Neural cell (in vitro differentiated cells): ENCODE data around the gene CACNG8. TPM values are rescaled to one million over a fixed set of nuclear protein-coding genes. Genes with fewer than 3 reads are reported as not detected.

Experiments
- H2AFZ ChIP-seq: fragments of 200-600, 300-800 bp; sonication (generic), shearing (Covaris generic); 2 replicates; pipeline ENCODE4 v1.6.0; 2014; ENCODE audit warnings: low read depth, mild to moderate bottlenecking, antibody characterized with exemption, low read length, moderate library complexity
- H3F3A ChIP-seq: fragments of 200-600 bp; shearing (Covaris generic); 2 replicates; pipeline ENCODE4 v1.6.1; 2016; ENCODE audit warnings: mild to moderate bottlenecking, moderate library complexity, mixed read lengths, antibody characterized with exemption, low read length; ENCODE audit not compliant: insufficient read depth, poor library complexity, severe bottlenecking
- H3K27ac ChIP-seq: fragments of 200-600, 300-800 bp; sonication (generic), shearing (Covaris generic); 2 replicates; pipeline ENCODE4 v1.5.1; 2014; ENCODE audit warnings: mild to moderate bottlenecking, low read length, moderate library complexity
- H3K27me3 ChIP-seq: fragments of 300-800, 200-600 bp; sonication (generic), shearing (Covaris generic); 2 replicates; pipeline ENCODE4 v1.6.0; 2014; ENCODE audit warnings: mild to moderate bottlenecking, low read depth, low read length, moderate library complexity; ENCODE audit not compliant: insufficient read depth
- H3K36me3 ChIP-seq: fragments of 300-800, 200-600 bp; sonication (generic), shearing (Covaris generic); 2 replicates; pipeline ENCODE4 v1.5.1; 2014; ENCODE audit warnings: mild to moderate bottlenecking, antibody characterized with exemption, low read length, moderate library complexity; ENCODE audit not compliant: insufficient read depth
- H3K4me2 ChIP-seq: fragments of 300-800, 200-600 bp; sonication (generic), shearing (Covaris generic); 2 replicates; pipeline ENCODE4 v1.6.0; 2014; ENCODE audit warnings: mild to moderate bottlenecking, low read length
- H3K4me3 ChIP-seq: fragments of 300-800, 200-600 bp; sonication (generic), shearing (Covaris generic); 2 replicates; pipeline ENCODE4 v1.5.1; 2014; ENCODE audit warnings: mild to moderate bottlenecking, low read length, moderate library complexity
- H3K79me2 ChIP-seq: fragments of 200-600 bp; shearing (Covaris generic); replicated peaks from 2 replicates; pipeline ENCODE4 v1.6.0; 2014; ENCODE audit warnings: mild to moderate bottlenecking, low read length, moderate library complexity; ENCODE audit not compliant: insufficient read depth
- H3K9ac ChIP-seq: fragments of 300-800, 200-600 bp; sonication (generic), shearing (Covaris generic); 2 replicates; pipeline ENCODE4 v1.6.1; 2016; ENCODE audit warnings: mild to moderate bottlenecking, low read length, mixed read lengths
- H3K9me2 ChIP-seq: fragments of 200-600 bp; shearing (Covaris generic); 2 replicates; pipeline ENCODE4 v1.6.1; 2016; ENCODE audit warnings: mild to moderate bottlenecking, low read length, mixed read lengths; ENCODE audit not compliant: insufficient read depth
- H3K9me3 ChIP-seq: fragments of 200-600, 300-800 bp; sonication (generic), shearing (Covaris generic); 2 replicates; pipeline ENCODE4 v1.6.1; 2016; ENCODE audit warnings: mild to moderate bottlenecking, mixed run types, low read length, moderate library complexity, mixed read lengths
- H4K20me1 ChIP-seq: fragments of 200-600 bp; shearing (Covaris generic); 2 replicates; pipeline ENCODE4 v1.6.1; 2016; ENCODE audit warnings: mild to moderate bottlenecking, mixed run types; ENCODE audit not compliant: insufficient read depth
- EP300 ChIP-seq: fragments of 450-650 bp; conservative IDR thresholded peaks from 2 replicates; pipeline ENCODE4 v1.6.1; 2014; ENCODE audit warnings: antibody characterized with exemption, mild to moderate bottlenecking, moderate library complexity; ENCODE audit not compliant: poor library complexity, severe bottlenecking
- EZH2 ChIP-seq: fragments of 200-600, 300-800 bp; shearing (Covaris generic), sonication (generic); IDR thresholded peaks from 2 replicates; pipeline ENCODE4 v1.6.1; 2014; ENCODE audit warnings: antibody characterized with exemption, low read length, borderline replicate concordance, mild to moderate bottlenecking; ENCODE audit not compliant: insufficient read depth, poor library complexity, severe bottlenecking
- MXI1 ChIP-seq: fragments of 450-650 bp; conservative IDR thresholded peaks from 2 replicates; pipeline ENCODE4 v1.6.1; 2014; ENCODE audit warnings: antibody characterized with exemption, mild to moderate bottlenecking; ENCODE audit not compliant: poor library complexity, severe bottlenecking
- POLR2AphosphoS5 ChIP-seq: IDR thresholded peaks from 2 replicates; pipeline ENCODE4 v1.6.1; 2012
- RAD21 ChIP-seq: fragments of 450-650 bp; conservative IDR thresholded peaks from 2 replicates; pipeline ENCODE4 v1.6.1; 2014; ENCODE audit warnings: antibody characterized with exemption, mild to moderate bottlenecking, moderate library complexity
- SMC3 ChIP-seq: fragments of 450-650 bp; conservative IDR thresholded peaks from 2 replicates; pipeline ENCODE4 v1.6.1; 2014; ENCODE audit warnings: antibody characterized with exemption, mild to moderate bottlenecking, moderate library complexity; ENCODE audit not compliant: poor library complexity
- TAF1 ChIP-seq: IDR thresholded peaks from 2 replicates; pipeline ENCODE4 v1.6.1; 2012; ENCODE audit warnings: low read depth
- polyA plus RNA-seq: library from polyadenylated mRNA; depleted of rRNA; stranded (reverse); fragments of >200 nt; gene quantifications from 2 replicates; pipeline ENCODE4 v1.2.3, GENCODE V29; 2014
- TF ChIP-seq, protein P1 (sequence below): IDR thresholded peaks from 2 replicates; pipeline ENCODE4 v1.6.1; 2012; ENCODE audit warnings: borderline replicate concordance
- TF ChIP-seq, protein P2 (sequence below): fragments of 450-650 bp; IDR thresholded peaks from 2 replicates; pipeline ENCODE4 v1.5.1; 2014; ENCODE audit warnings: antibody characterized with exemption, mild to moderate bottlenecking, moderate library complexity; ENCODE audit not compliant: poor library complexity, severe bottlenecking

The CACNG8 gene
- polyA plus RNA-seq, 1 donor from 2014 or later: 3.3 TPM

- H3K27me3 ChIP-seq: no peaks in the 10 kb centered on the region
- H4K20me1 ChIP-seq: no peaks in the 10 kb centered on the region
- no peaks in the 10 kb centered on the region for H3F3A ChIP-seq
- H3K9me2 ChIP-seq: no peaks in the 10 kb centered on the region
- H3K27ac ChIP-seq: no peak overlapping the region
- H3K4me3 ChIP-seq: no peak overlapping the region
- no peak overlapping the region for H2AFZ ChIP-seq
- H3K9me3 ChIP-seq: no peaks in the 10 kb centered on the region
- TF ChIP-seq, protein P1, sequence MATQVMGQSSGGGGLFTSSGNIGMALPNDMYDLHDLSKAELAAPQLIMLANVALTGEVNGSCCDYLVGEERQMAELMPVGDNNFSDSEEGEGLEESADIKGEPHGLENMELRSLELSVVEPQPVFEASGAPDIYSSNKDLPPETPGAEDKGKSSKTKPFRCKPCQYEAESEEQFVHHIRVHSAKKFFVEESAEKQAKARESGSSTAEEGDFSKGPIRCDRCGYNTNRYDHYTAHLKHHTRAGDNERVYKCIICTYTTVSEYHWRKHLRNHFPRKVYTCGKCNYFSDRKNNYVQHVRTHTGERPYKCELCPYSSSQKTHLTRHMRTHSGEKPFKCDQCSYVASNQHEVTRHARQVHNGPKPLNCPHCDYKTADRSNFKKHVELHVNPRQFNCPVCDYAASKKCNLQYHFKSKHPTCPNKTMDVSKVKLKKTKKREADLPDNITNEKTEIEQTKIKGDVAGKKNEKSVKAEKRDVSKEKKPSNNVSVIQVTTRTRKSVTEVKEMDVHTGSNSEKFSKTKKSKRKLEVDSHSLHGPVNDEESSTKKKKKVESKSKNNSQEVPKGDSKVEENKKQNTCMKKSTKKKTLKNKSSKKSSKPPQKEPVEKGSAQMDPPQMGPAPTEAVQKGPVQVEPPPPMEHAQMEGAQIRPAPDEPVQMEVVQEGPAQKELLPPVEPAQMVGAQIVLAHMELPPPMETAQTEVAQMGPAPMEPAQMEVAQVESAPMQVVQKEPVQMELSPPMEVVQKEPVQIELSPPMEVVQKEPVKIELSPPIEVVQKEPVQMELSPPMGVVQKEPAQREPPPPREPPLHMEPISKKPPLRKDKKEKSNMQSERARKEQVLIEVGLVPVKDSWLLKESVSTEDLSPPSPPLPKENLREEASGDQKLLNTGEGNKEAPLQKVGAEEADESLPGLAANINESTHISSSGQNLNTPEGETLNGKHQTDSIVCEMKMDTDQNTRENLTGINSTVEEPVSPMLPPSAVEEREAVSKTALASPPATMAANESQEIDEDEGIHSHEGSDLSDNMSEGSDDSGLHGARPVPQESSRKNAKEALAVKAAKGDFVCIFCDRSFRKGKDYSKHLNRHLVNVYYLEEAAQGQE: no peak
- TF ChIP-seq RAD21: no peak
- TF ChIP-seq EP300: no peak
- H3K79me2 ChIP-seq: no peaks in the 10 kb centered on the region
- H3K36me3 ChIP-seq: no peaks in the 10 kb centered on the region
- H3K9ac ChIP-seq: no peak overlapping the region
- no peak overlapping the region for H3K4me2 ChIP-seq
Measured at GRCh38 chr19:53993448-53993847, 30.7 kb downstream of the CACNG8 start.

DNA sequence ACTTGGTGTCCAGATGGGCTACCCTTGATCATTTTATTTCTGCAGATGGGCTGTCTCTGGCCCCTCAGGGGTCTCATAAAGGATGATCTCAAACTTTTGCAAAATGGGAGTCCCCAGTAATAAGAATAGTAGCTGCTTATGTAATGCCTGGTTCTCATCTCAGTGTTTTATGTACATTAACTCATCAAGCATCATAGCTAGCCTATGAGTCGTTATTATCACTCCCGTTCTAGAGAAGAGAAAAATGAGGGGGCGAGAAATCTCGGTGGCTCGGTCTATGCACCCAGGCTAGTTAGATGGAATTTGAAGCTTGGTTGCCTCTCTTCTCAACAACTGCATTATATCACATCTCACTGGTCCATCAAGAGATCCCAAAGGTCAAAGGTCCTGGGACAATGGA, 32.1 kb downstream of the CACNG8 start:
- no peaks in the 10 kb centered on the region for H3F3A ChIP-seq
- H2AFZ ChIP-seq: no peak overlapping the region
- no peaks in the 10 kb centered on the region for H3K36me3 ChIP-seq
- no peaks in the 10 kb centered on the region for H4K20me1 ChIP-seq
- no peaks in the 10 kb centered on the region for H3K27me3 ChIP-seq
- H3K4me2 ChIP-seq: no peak overlapping the region
- H3K9me3 ChIP-seq: no peaks in the 10 kb centered on the region
- H3K4me3 ChIP-seq: no peak overlapping the region
- no peak for TF ChIP-seq SMC3
- TF ChIP-seq RAD21: no peak
- no peak for TF ChIP-seq EP300
- TF ChIP-seq TAF1: no peak
- TF ChIP-seq, protein P1: no peak
- no peak for TF ChIP-seq POLR2AphosphoS5
- no peak for TF ChIP-seq MXI1
- TF ChIP-seq, protein P2, sequence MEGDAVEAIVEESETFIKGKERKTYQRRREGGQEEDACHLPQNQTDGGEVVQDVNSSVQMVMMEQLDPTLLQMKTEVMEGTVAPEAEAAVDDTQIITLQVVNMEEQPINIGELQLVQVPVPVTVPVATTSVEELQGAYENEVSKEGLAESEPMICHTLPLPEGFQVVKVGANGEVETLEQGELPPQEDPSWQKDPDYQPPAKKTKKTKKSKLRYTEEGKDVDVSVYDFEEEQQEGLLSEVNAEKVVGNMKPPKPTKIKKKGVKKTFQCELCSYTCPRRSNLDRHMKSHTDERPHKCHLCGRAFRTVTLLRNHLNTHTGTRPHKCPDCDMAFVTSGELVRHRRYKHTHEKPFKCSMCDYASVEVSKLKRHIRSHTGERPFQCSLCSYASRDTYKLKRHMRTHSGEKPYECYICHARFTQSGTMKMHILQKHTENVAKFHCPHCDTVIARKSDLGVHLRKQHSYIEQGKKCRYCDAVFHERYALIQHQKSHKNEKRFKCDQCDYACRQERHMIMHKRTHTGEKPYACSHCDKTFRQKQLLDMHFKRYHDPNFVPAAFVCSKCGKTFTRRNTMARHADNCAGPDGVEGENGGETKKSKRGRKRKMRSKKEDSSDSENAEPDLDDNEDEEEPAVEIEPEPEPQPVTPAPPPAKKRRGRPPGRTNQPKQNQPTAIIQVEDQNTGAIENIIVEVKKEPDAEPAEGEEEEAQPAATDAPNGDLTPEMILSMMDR: no peak
- TF ChIP-seq EZH2: no peak
- no peaks in the 10 kb centered on the region for H3K9me2 ChIP-seq
- H3K27ac ChIP-seq: no peak overlapping the region
- H3K79me2 ChIP-seq: no peaks in the 10 kb centered on the region
- no peak overlapping the region for H3K9ac ChIP-seq
